HG03095 (cell line): ENCODE results near the gene FAM151A.

Source experiments
- ATAC-seq: cut with Tn5 transposase; IDR thresholded peaks from one replicate; pipeline ENCODE4 v1.9.1; 2021; ENCODE audit warnings: moderate library complexity; ENCODE audit not compliant: unreplicated experiment

Gene FAM151A

GRCh38 chr1:54604572-54605370 lies 18.6 kb downstream of the FAM151A start:
- no peak for ATAC-seq

GRCh38 chr1:54604051-54604450 lies 19.3 kb downstream of the FAM151A start:
- ATAC-seq: no peak

GRCh38 chr1:54603241-54603640 lies 20.1 kb downstream of the FAM151A start:
- no peak for ATAC-seq

- ATAC-seq: no peak
Measured at GRCh38 chr1:54602554-54602953, 20.8 kb downstream of the FAM151A start.

- no peak for ATAC-seq
Measured at GRCh38 chr1:54601730-54602129, 21.6 kb downstream of the FAM151A start.

- no peak for ATAC-seq
Measured at GRCh38 chr1:54600947-54601721, 22.2 kb downstream of the FAM151A start.

- no peak for ATAC-seq
Measured at GRCh38 chr1:54599211-54599823, 24.0 kb downstream of the FAM151A start.

- ATAC-seq: no peak
Measured at GRCh38 chr1:54597455-54598030, 25.8 kb downstream of the FAM151A start.

- ATAC-seq: no peak
Measured at GRCh38 chr1:54596756-54597155, 26.6 kb downstream of the FAM151A start.

GRCh38 chr1:54595956-54596498 lies 27.3 kb downstream of the FAM151A start:
- ATAC-seq: no peak

GRCh38 chr1:54594463-54594862 lies 28.9 kb downstream of the FAM151A start:
- no peak for ATAC-seq

GRCh38 chr1:54593571-54594160 lies 29.7 kb downstream of the FAM151A start:
- ATAC-seq: no peak

GRCh38 chr1:54591127-54591756 lies 32.1 kb downstream of the FAM151A start:
- ATAC-seq: no peak

GRCh38 chr1:54588377-54588776 lies 34.9 kb downstream of the FAM151A start:
- no peak for ATAC-seq

GRCh38 chr1:54585181-54586066 lies 37.9 kb downstream of the FAM151A start:
- no peak for ATAC-seq

GRCh38 chr1:54584575-54584974 lies 38.8 kb downstream of the FAM151A start:
- no peak for ATAC-seq

- no peak for ATAC-seq
Measured at GRCh38 chr1:54583871-54584270, 39.5 kb downstream of the FAM151A start.

- no peak for ATAC-seq
Measured at GRCh38 chr1:54583307-54583686, 40.0 kb downstream of the FAM151A start.

- ATAC-seq: no peak
Measured at GRCh38 chr1:54582566-54583306, 40.6 kb downstream of the FAM151A start.
